ENCODE measurements around the gene KIF25.

GRCh38 chr6:168007592-168008338 lies 10.3 kb downstream of the KIF25 start:
- no peak for TF ChIP-seq CTCF (IDR thresholded peaks at IDR 0.05)
- TF ChIP-seq POLR2A (IDR thresholded peaks at IDR 0.05) = no peak
